OCI-LY3 (cell line): ENCODE results near the gene POU2F1.

Experiments used
- EZH2phosphoT487 ChIP-seq: fragments of 200-600 bp; shearing (Covaris generic); IDR thresholded peaks from 2 replicates; pipeline ENCODE4 v1.6.1; 2018; ENCODE audit warnings: antibody characterized with exemption, mixed run types, low read depth
- TF ChIP-seq, protein P1 (sequence below): fragments of 200-600, 300-600 bp; sonication (generic); IDR thresholded peaks from 2 replicates; pipeline ENCODE4 v1.5.1; 2014; ENCODE audit warnings: antibody characterized with exemption, low read length, low read depth

- TF ChIP-seq, protein P1, sequence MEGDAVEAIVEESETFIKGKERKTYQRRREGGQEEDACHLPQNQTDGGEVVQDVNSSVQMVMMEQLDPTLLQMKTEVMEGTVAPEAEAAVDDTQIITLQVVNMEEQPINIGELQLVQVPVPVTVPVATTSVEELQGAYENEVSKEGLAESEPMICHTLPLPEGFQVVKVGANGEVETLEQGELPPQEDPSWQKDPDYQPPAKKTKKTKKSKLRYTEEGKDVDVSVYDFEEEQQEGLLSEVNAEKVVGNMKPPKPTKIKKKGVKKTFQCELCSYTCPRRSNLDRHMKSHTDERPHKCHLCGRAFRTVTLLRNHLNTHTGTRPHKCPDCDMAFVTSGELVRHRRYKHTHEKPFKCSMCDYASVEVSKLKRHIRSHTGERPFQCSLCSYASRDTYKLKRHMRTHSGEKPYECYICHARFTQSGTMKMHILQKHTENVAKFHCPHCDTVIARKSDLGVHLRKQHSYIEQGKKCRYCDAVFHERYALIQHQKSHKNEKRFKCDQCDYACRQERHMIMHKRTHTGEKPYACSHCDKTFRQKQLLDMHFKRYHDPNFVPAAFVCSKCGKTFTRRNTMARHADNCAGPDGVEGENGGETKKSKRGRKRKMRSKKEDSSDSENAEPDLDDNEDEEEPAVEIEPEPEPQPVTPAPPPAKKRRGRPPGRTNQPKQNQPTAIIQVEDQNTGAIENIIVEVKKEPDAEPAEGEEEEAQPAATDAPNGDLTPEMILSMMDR: no peak
- no peak for TF ChIP-seq EZH2phosphoT487
These were observed 232.4 kb downstream of the POU2F1 start for GRCh38 chr1:167453123-167453522.
